ENCODE measurements around the gene SH3D19. TPM values are rescaled to one million over a fixed set of nuclear protein-coding genes. Genes with fewer than 3 reads are reported as not detected.
"Not testable (repeated sequence)": the region's sequence is repeated elsewhere in the genome, so short reads cannot be mapped to it uniquely, and the experiment has no call there.

SH3D19 gene
- total RNA-seq, 4 donors from 2014 or later = 159 to 290 (median 244) TPM

- TF ChIP-seq POLR2A (IDR thresholded peaks at IDR 0.05) (no peak), EP300 (IDR thresholded peaks at IDR 0.05) (no peak)
- TF ChIP-seq, protein P1, sequence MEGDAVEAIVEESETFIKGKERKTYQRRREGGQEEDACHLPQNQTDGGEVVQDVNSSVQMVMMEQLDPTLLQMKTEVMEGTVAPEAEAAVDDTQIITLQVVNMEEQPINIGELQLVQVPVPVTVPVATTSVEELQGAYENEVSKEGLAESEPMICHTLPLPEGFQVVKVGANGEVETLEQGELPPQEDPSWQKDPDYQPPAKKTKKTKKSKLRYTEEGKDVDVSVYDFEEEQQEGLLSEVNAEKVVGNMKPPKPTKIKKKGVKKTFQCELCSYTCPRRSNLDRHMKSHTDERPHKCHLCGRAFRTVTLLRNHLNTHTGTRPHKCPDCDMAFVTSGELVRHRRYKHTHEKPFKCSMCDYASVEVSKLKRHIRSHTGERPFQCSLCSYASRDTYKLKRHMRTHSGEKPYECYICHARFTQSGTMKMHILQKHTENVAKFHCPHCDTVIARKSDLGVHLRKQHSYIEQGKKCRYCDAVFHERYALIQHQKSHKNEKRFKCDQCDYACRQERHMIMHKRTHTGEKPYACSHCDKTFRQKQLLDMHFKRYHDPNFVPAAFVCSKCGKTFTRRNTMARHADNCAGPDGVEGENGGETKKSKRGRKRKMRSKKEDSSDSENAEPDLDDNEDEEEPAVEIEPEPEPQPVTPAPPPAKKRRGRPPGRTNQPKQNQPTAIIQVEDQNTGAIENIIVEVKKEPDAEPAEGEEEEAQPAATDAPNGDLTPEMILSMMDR (IDR thresholded peaks at IDR 0.05) = no peak
- H3K9me3 ChIP-seq = no peaks in the 10 kb centered on the region
- H3K4me1 ChIP-seq = peaks cover 0 to 13% (median 0%) of the 10 kb centered on the region in 4 donors
- no peaks in the 10 kb centered on the region for H3K27me3 ChIP-seq
- DNase-seq (ENCODE audit: low spot score in 2 of 2) = no peak
- H3K4me3 ChIP-seq = no peak overlapping the region
- H3K36me3 ChIP-seq = peaks cover 0 to 92% (median 0%) of the 10 kb centered on the region in 3 donors
- 93 to 94% methylated on average over 1 of the region's 1 CpG for WGBS, 2 donors
- H3K27ac ChIP-seq = no peak overlapping the region
Measured at GRCh38 chr4:151142758-151143157, 182.6 kb downstream of the SH3D19 start.

DNA sequence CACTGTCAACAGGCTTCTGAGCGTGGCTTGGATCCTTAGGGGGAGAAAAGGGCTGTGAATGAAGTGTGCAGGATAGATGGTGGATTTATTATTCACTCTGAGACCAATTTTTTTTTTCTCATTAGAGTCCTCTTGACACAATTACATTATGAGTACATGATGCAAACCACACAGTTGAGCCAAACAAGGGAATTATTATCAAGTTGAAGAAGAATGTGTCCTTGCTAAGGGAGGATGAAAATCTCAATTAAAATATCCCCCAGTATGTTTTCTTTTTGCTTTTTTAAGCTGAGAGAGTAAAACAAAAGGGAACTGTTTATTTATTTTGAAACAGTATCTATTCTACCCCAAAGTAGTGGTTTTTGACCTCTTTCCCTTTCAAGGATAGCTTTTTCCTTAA, 185.6 kb downstream of the SH3D19 start:
- TF ChIP-seq POLR2A (IDR thresholded peaks at IDR 0.05) (no peak), EP300 (IDR thresholded peaks at IDR 0.05) (no peak)
- TF ChIP-seq, protein P1 (IDR thresholded peaks at IDR 0.05) = no peak
- H3K27ac ChIP-seq = peak overlapping the region in 2 of 4 donors; percentile 67 to 70
- no peaks in the 10 kb centered on the region for H3K9me3 ChIP-seq
- H3K4me3 ChIP-seq = no peak overlapping the region
- 48 to 57% methylated on average over 1 of the region's 1 CpG for WGBS, 2 donors
- H3K36me3 ChIP-seq = peaks cover 0 to 86% (median 0%) of the 10 kb centered on the region in 3 donors
- H3K4me1 ChIP-seq = peaks cover 0 to 13% (median 0%) of the 10 kb centered on the region in 4 donors
- H3K27me3 ChIP-seq = no peaks in the 10 kb centered on the region
- DNase-seq (ENCODE audit: low spot score in 2 of 2) = no peak

DNA sequence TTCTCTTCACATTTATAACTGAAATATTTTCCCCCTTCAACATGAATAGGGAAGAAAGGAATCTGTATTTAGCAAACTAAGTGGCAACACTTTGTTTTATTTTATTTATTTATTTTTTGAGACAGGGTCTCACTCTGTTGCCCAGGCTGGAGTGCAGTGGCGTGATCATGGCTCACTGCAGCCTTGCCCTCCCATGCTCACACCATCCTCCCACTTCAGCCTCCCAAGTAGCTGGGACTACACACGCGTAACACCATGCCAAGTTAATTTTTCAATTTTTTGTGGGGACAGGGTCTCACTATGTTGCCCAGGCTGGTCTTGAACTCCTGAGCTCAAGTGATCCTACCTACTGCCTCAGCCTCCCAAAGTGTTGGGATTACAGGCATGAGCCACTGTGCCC, 189.4 kb downstream of the SH3D19 start:
- 94 to 97% methylated on average over 3 of the region's 3 CpGs for WGBS, 2 donors
- Histone ChIP-seq H3K36me3 (peaks cover 0 to 85% (median 0%) of the 10 kb centered on the region in 3 donors), H3K27ac (peak overlapping the region in 1 of 4 donors; percentile 40), H3K4me1 (peaks cover 0 to 12% (median 0%) of the 10 kb centered on the region in 4 donors)
- not testable (repeated sequence) for H3K4me3 ChIP-seq; H3K27me3 ChIP-seq; H3K9me3 ChIP-seq; DNase-seq (ENCODE audit: low spot score in 2 of 2)

GRCh38 chr4:151133311-151133710, 192.1 kb downstream of the SH3D19 start:
- peaks cover 0 to 88% (median 0%) of the 10 kb centered on the region in 3 donors for H3K36me3 ChIP-seq
- TF ChIP-seq, protein P1 (IDR thresholded peaks at IDR 0.05) = no peak
- TF ChIP-seq EP300 (IDR thresholded peaks at IDR 0.05) (no peak), POLR2A (IDR thresholded peaks at IDR 0.05) (no peak)

DNA sequence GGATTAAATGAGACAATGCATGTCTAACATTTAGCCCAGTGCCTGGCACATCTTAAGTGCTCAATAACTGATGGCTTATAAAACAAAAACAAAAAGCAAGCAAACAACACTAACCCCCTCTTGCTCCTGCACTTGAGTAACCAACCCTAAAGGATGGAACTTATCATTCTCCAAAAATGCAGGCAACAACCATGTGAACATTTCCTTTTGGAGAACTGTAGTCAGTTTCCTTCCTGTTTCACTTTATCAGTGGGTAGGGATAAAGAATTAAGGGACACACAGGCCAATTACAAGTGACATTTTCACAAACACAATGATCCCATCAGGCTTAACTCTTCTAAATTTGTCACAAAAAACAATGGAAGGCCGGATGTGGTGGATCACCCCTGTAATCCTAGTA, 195.6 kb downstream of the SH3D19 start:
- peaks cover 0 to 98% (median 0%) of the 10 kb centered on the region in 3 donors for H3K36me3 ChIP-seq
- no peaks in the 10 kb centered on the region for H3K9me3 ChIP-seq
- no peak overlapping the region for H3K27ac ChIP-seq
- TF ChIP-seq POLR2A (IDR thresholded peaks at IDR 0.05) = no peak
- TF ChIP-seq EP300 (IDR thresholded peaks at IDR 0.05) = no peak
- TF ChIP-seq, protein P1 (IDR thresholded peaks at IDR 0.05) = no peak
- H3K4me3 ChIP-seq = no peak overlapping the region
- H3K4me1 ChIP-seq = no peaks in the 10 kb centered on the region
- DNase-seq (ENCODE audit: low spot score in 2 of 2) = no peak
- H3K27me3 ChIP-seq = no peaks in the 10 kb centered on the region
- WGBS, 2 donors = 89 to 92% methylated on average over 1 of the region's 1 CpG

More at GRCh38 chr4:151133311-151133710, 192.1 kb downstream of the SH3D19 start:
- H3K27me3 ChIP-seq = no peaks in the 10 kb centered on the region
- H3K9me3 ChIP-seq = no peaks in the 10 kb centered on the region
- 83 to 87% methylated on average over 5 of the region's 5 CpGs for WGBS, 2 donors
- H3K27ac ChIP-seq = peak overlapping the region in 2 of 4 donors; percentile 11 to 37
- H3K4me1 ChIP-seq = no peaks in the 10 kb centered on the region
- DNase-seq (ENCODE audit: low spot score in 2 of 2) = no peak
- no peak overlapping the region for H3K4me3 ChIP-seq

Measured in tibial nerve (tissue), 4 donors.